OCI-LY7 (cell line): Measurements from ENCODE around the gene KLF11.

Experiments used
- EZH2phosphoT487 ChIP-seq: fragments of 200-600 bp; sonication (generic); IDR thresholded peaks from 2 replicates; pipeline ENCODE4 v1.6.1; 2018; ENCODE audit warnings: low read depth, borderline replicate concordance, mild to moderate bottlenecking, mixed run types, antibody characterized with exemption, low read length, moderate library complexity, mixed read lengths
- TF ChIP-seq, protein P1 (sequence below): fragments of 200-600 bp; sonication (generic); conservative IDR thresholded peaks from 2 replicates; pipeline ENCODE4 v1.5.1; 2014; ENCODE audit warnings: mild to moderate bottlenecking, antibody characterized with exemption, low read length, moderate library complexity, mixed read lengths

DNA sequence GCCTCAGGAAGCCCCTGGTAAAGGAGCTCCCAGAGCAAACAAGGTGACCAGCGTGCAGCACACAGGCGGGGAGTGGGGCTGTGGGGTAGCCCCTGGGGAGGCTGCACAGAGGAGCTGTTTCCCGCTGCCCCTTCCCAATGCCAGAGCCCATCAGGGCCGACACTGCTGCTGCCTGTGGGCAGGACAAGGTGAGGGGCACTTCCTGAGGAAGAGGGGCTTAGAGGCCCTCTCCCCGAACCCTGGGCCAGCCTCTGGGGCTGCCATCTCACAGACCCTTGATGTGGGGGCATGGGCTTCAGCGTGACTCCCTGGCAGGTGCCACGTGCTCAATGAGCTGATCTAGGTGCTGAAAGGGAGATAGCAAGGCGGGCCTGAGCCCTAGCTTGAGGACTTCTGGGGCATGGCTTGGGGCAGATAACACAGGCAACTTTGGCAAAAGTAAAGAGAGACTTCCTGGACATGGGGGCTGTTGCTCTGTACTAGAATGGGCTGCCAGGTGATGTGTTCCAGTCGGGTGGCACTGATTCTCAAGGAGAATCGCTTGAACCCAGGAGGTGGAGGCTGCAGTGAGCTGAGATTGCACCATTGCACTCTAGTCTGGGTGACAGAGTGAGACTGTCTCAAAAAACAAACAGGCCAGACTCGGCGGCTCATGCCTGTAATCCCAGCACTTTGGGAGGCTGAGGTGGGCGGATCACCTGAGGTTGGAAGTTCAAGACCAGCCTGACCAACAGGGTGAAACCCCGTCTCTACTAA, 9.9 kb upstream of the KLF11 start:
- TF ChIP-seq EZH2phosphoT487: no peak
- TF ChIP-seq, protein P1, sequence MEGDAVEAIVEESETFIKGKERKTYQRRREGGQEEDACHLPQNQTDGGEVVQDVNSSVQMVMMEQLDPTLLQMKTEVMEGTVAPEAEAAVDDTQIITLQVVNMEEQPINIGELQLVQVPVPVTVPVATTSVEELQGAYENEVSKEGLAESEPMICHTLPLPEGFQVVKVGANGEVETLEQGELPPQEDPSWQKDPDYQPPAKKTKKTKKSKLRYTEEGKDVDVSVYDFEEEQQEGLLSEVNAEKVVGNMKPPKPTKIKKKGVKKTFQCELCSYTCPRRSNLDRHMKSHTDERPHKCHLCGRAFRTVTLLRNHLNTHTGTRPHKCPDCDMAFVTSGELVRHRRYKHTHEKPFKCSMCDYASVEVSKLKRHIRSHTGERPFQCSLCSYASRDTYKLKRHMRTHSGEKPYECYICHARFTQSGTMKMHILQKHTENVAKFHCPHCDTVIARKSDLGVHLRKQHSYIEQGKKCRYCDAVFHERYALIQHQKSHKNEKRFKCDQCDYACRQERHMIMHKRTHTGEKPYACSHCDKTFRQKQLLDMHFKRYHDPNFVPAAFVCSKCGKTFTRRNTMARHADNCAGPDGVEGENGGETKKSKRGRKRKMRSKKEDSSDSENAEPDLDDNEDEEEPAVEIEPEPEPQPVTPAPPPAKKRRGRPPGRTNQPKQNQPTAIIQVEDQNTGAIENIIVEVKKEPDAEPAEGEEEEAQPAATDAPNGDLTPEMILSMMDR: no peak
